HCT116 (cell line): ENCODE results near the gene MIA2. TPM values are rescaled to one million over a fixed set of nuclear protein-coding genes. Genes with fewer than 3 reads are reported as not detected.
A peak's percentile ranks its signal among the peaks of the same experiment; 100 is the strongest.

ENCODE experiments used
- ATAC-seq: fragments of 200-7000 bp; cut with Tn5 transposase; 2 replicates; pipeline ENCODE4 v1.9.1; 2020; ENCODE audit warnings: mild to moderate bottlenecking, moderate library complexity
- BruUV-seq: library from RNA; stranded (reverse); fragments of 400-500 nt; replicated peaks from 2 replicates; lab custom pipeline; 2021; lab: Mats Ljungman, UMichigan
- CTCF ChIA-PET: fragments of 300-600 bp; sonication (Branson Sonifier 250); formaldehyde crosslinking; loops from one replicate; lab custom pipeline; 2021; ENCODE audit warnings: antibody characterized with exemption; lab: Charles Lee
- POLR2A ChIA-PET: fragments of 300-600, 350-600 bp; sonication (Branson Sonifier 250); formaldehyde crosslinking; loops from one replicate; lab custom pipeline; 2021; ENCODE audit warnings: antibody characterized with exemption; lab: Charles Lee
- RAD21 ChIA-PET, 2 experiments: fragments of 300-600 bp; sonication (Branson Sonifier 250); formaldehyde crosslinking; loops; one replicate each; lab custom pipeline; 2023; ENCODE audit warnings: low total read pairs in 2 of 2; ENCODE audit not compliant: uncharacterized antibody in 2 of 2, unreplicated experiment in 2 of 2, low non-redundant PET in 1 of 2; lab: Charles Lee
- DNase-seq: peaks from one replicate; pipeline ENCODE4 v3.0.0-alpha.2; 2010; ENCODE audit warnings: low read depth, low spot score
- H2AFZ ChIP-seq: fragments of 200-600 bp; shearing (Covaris generic), sonication (generic); 2 replicates; pipeline ENCODE4 v1.6.1; 2017; ENCODE audit warnings: low read depth, mixed run types, mixed read lengths, antibody characterized with exemption, low read length; ENCODE audit not compliant: poor library complexity, severe bottlenecking
- H3K27ac ChIP-seq: 2 replicates; pipeline ENCODE4 v1.5.1; 2012; ENCODE audit warnings: low read depth, low read length
- H3K27me3 ChIP-seq: fragments of 200-600 bp; sonication (generic); 2 replicates; pipeline ENCODE4 v1.6.1; 2016; ENCODE audit warnings: mixed run types, low read length, mixed read lengths; ENCODE audit not compliant: insufficient read depth
- H3K36me3 ChIP-seq, 2 experiments: fragments of 200-500 bp in 1 of 2; fragments of 200-600 bp in 1 of 2; sonication (Bioruptor generic) in 1 of 2; sonication (generic) in 1 of 2; 2 replicates each; pipeline versions ENCODE4 v1.5.1 to v1.6.1; 2014 to 2016; ENCODE audit warnings: low read length in 2 of 2, inconsistent platforms in 1 of 2, mixed read lengths in 1 of 2, mixed run types in 1 of 2; ENCODE audit not compliant: insufficient read depth in 2 of 2, control insufficient read depth in 1 of 2
- H3K4me1 ChIP-seq, 2 experiments: fragments of 200-600 bp in 1 of 2; sonication (generic) in 1 of 2; 2 replicates each; pipeline versions ENCODE4 v1.5.1 to v1.6.1; 2012 to 2017; ENCODE audit warnings: low read length in 2 of 2, inconsistent platforms in 1 of 2, mild to moderate bottlenecking in 1 of 2, mixed read lengths in 1 of 2, mixed run types in 1 of 2, moderate library complexity in 1 of 2; ENCODE audit not compliant: insufficient read depth in 2 of 2, control insufficient read depth in 1 of 2
- H3K4me2 ChIP-seq: fragments of 200-600 bp; sonication (generic); 2 replicates; pipeline ENCODE4 v1.6.1; 2017; ENCODE audit warnings: mixed run types, low read length, mixed read lengths
- H3K4me3 ChIP-seq, 2 experiments: fragments of 200-600 bp in 1 of 2; sonication (generic) in 1 of 2; replicated peaks in 1 of 2; 2 replicates each; pipeline ENCODE4 v1.5.1; 2011 to 2016; ENCODE audit warnings: low read length in 2 of 2, control low read depth in 1 of 2, low read depth in 1 of 2, mild to moderate bottlenecking in 1 of 2, mixed read lengths in 1 of 2, mixed run types in 1 of 2
- H3K79me2 ChIP-seq: fragments of 200-600 bp; sonication (generic); 2 replicates; pipeline ENCODE4 v1.6.1; 2017; ENCODE audit warnings: mild to moderate bottlenecking, mixed run types, low read length, moderate library complexity, mixed read lengths; ENCODE audit not compliant: insufficient read depth
- H3K9ac ChIP-seq: fragments of 200-600 bp; sonication (generic); 2 replicates; pipeline ENCODE4 v1.6.1; 2016; ENCODE audit warnings: low read length, mixed read lengths
- H3K9me2 ChIP-seq: fragments of 200-600 bp; sonication (generic), shearing (Covaris generic); 2 replicates; pipeline ENCODE4 v1.6.1; 2017; ENCODE audit warnings: mixed run types, mild to moderate bottlenecking, moderate library complexity; ENCODE audit not compliant: insufficient read depth
- H3K9me3 ChIP-seq, 2 experiments: fragments of 200-500 bp in 1 of 2; fragments of 200-600 bp in 1 of 2; sonication (Bioruptor generic) in 1 of 2; sonication (generic) in 1 of 2; 2 replicates each; pipeline ENCODE4 v1.6.1; 2014 to 2017; ENCODE audit warnings: low read length in 2 of 2, mixed read lengths in 2 of 2, inconsistent platforms in 1 of 2, low read depth in 1 of 2, mild to moderate bottlenecking in 1 of 2, mixed run types in 1 of 2, moderate library complexity in 1 of 2; ENCODE audit not compliant: control insufficient read depth in 1 of 2, insufficient read depth in 1 of 2
- H4K20me1 ChIP-seq: fragments of 200-600 bp; sonication (generic), shearing (Covaris generic); 2 replicates; pipeline ENCODE4 v1.6.1; 2017; ENCODE audit warnings: mixed run types, mild to moderate bottlenecking, moderate library complexity; ENCODE audit not compliant: insufficient read depth
- CEBPB ChIP-seq: IDR thresholded peaks from 2 replicates; pipeline ENCODE4 v1.6.1; 2012; ENCODE audit warnings: low read depth
- ELF1 ChIP-seq: IDR thresholded peaks from 2 replicates; pipeline ENCODE4 v1.6.1; 2012; ENCODE audit warnings: low read depth, borderline replicate concordance
- EZH2 ChIP-seq: fragments of 200-600 bp; sonication (generic); IDR thresholded peaks from 2 replicates; pipeline ENCODE4 v1.6.1; 2017; ENCODE audit warnings: antibody characterized with exemption, mixed run types
- EZH2phosphoT487 ChIP-seq: fragments of 200-600 bp; IDR thresholded peaks from 2 replicates; pipeline ENCODE4 v1.6.1; 2018; ENCODE audit warnings: antibody characterized with exemption, borderline replicate concordance
- FOSL1 ChIP-seq: IDR thresholded peaks from 2 replicates; pipeline ENCODE4 v1.6.1; 2012; ENCODE audit warnings: low read depth
- POLR2A ChIP-seq: IDR thresholded peaks from 2 replicates; pipeline ENCODE4 v1.7.0; 2011; ENCODE audit warnings: borderline replicate concordance; ENCODE audit not compliant: insufficient read depth, insufficient read length; ENCODE audit errors: extremely low read depth
- POLR2AphosphoS5 ChIP-seq: IDR thresholded peaks from 2 replicates; pipeline ENCODE4 v1.6.1; 2011; ENCODE audit warnings: mild to moderate bottlenecking, low read depth, low read length, moderate library complexity
- RAD21 ChIP-seq: IDR thresholded peaks from 2 replicates; pipeline ENCODE4 v1.6.1; 2012; ENCODE audit warnings: low read depth, mild to moderate bottlenecking
- SIN3A ChIP-seq: IDR thresholded peaks from 2 replicates; pipeline ENCODE4 v1.6.1; 2012; ENCODE audit warnings: low read depth
- TCF7L2 ChIP-seq: IDR thresholded peaks from 2 replicates; pipeline ENCODE4 v1.7.0; 2011; ENCODE audit warnings: borderline replicate concordance, inconsistent platforms; ENCODE audit not compliant: insufficient read depth, insufficient read length; ENCODE audit errors: extremely low read depth
- YY1 ChIP-seq: IDR thresholded peaks from 2 replicates; pipeline ENCODE4 v1.6.1; 2011; ENCODE audit warnings: low read length, low read depth, moderate library complexity, mild to moderate bottlenecking; ENCODE audit not compliant: insufficient replicate concordance; ENCODE audit errors: extremely low read depth
- ZNF274 ChIP-seq: fragments of 200-500 bp; sonication (Bioruptor generic); IDR thresholded peaks from 2 replicates; pipeline ENCODE4 v1.6.1; 2014; ENCODE audit warnings: mild to moderate bottlenecking, low read depth, low read length, inconsistent platforms
- intact Hi-C: fragments of 100-400 bp; cut with micrococcal nuclease; formaldehyde crosslinking; loops from 2 replicates; pipeline ENCODE4 v1.10.0; 2022
- total RNA-seq: library from RNA; stranded (reverse); gene quantifications from one replicate; pipeline ENCODE4 v1.2.1, GENCODE V29; 2021; ENCODE audit not compliant: unreplicated experiment

MIA2 gene
- total RNA-seq, 1 experiment from 2014 or later, result 31.1 TPM

- Histone ChIP-seq H2AFZ (no peak overlapping the region), H3K9me2 (no peaks in the 10 kb centered on the region), H3K9ac (no peak overlapping the region), H3K9me3 (no peaks in the 10 kb centered on the region), H3K27ac (no peak overlapping the region), H3K4me3 (no peak overlapping the region), H3K36me3 (no peaks in the 10 kb centered on the region), H3K4me2 (0 out of 2 replicates have a peak overlapping the region, but pooled peaks have one; percentile 58), H4K20me1 (no peaks in the 10 kb centered on the region), H3K27me3 (no peaks in the 10 kb centered on the region), H3K4me1 (peaks cover 10 to 25% of the 10 kb centered on the region in 2 experiments), H3K79me2 (no peaks in the 10 kb centered on the region)
- intact Hi-C loops, result no loop called here
- CTCF ChIA-PET, result interaction anchor here (1.5 kb wide), 1 partner anchor 7 kb away, joined by 3 read pairs; no protein-coding TSS in a partner anchor
- ATAC-seq (no peak), DNase-seq (no peak)
- no TSS peak for BruUV-seq
- POLR2A ChIA-PET, result no interaction called here
- no peak for TF ChIP-seq EZH2phosphoT487
- no peak for TF ChIP-seq SIN3A
- no peak for TF ChIP-seq TCF7L2
- TF ChIP-seq POLR2AphosphoS5, result no peak
- no peak for TF ChIP-seq ELF1
- no peak for TF ChIP-seq FOSL1
- no peak for TF ChIP-seq YY1
- no peak for TF ChIP-seq POLR2A
- TF ChIP-seq EZH2, result no peak
- TF ChIP-seq RAD21, result no peak
- no peak for TF ChIP-seq CEBPB
- no peak for TF ChIP-seq ZNF274
- RAD21 ChIA-PET, result no interaction called here
These were observed 22.5 kb upstream of the MIA2 start for GRCh38 chr14:39211109-39211741.
